ENCODE measurements around the gene ZG16B.

ZG16B gene, protein sequence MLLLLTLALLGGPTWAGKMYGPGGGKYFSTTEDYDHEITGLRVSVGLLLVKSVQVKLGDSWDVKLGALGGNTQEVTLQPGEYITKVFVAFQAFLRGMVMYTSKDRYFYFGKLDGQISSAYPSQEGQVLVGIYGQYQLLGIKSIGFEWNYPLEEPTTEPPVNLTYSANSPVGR

GRCh38 chr16:2829501-2830354, at the start of gene ZG16B:
Gene ZG16B (plus strand): TSS chr16:2830303. CDS start chr16:2830442, 139 bp downstream.
- no peak for DNase-seq (ENCODE audit: low spot score)

DNA sequence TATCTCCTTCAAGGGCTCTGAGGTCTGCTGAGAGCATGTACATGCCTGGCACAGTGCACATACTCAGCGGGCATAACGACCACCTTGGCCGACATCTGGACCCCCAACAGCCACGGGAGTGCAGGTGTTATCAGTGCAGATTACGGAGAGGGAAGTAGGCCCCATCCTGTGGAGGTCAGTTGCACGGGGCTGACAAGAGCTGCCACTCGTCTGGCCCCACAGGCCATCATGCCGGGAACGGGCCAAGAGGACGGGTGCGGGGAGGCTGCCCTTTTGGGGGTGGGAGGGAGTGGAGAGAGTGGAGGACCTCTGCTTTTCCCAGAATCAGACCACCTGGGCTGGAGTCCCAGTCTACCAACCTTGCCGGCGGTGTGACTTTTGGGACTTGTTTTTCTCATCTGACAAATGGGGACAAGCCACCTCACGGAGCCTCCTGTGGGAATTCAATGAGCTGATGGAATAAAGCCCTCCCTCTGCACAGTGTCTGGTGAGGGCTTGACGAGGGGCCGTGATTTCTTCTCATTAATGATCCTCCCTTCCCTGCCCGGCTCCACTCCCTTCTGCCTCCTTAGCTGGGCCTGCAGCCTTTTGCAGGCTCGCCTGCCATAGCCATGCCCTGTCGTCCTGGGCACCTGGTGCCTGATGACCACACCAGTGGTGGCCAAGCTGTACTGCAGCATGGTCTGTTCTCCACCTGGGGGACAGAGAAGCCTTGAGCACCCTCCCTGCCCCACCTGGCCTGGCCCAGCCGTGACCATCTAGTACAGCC, 47.3 kb upstream of the ZG16B start:
- DNase-seq (ENCODE audit: low spot score) = no peak

DNA sequence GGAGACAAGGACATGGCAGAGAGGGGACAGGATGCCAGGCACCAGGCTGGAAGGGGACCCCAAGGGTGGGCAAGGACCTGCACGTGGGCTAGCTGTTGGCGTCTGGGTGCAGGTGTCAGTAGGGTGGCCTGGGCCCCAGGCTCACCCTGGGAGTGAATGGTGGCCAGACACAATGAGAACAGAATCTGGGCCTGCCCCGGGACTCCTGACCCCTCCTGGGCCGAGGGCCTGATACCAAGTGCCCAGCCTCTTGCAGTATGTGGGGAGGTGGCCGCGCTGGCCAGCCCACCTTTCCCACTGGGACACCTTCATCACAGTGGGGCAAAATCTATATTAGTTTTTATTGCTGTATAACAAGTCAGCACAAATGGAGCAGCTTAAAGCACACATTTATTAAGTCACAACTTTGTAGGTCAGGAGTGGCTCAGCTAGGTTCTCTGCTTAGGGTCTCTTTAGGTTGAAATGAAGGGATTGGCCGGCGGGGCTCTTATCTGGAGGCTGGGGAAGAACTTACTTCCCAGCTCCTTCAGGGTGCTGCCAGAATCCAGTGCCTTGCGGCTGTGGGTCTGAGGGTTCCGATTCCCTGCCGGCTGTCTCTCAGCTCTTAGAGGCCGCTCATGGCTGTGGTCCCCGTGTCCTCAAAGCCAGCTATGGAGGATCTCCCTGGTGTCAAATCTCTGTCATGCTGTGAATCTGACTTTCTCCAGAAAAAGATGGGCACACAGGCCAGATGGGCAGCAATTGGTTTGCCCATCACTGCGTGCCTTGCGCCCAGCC, 46.3 kb upstream of the ZG16B start:
- no peak for DNase-seq (ENCODE audit: low spot score)

DNA sequence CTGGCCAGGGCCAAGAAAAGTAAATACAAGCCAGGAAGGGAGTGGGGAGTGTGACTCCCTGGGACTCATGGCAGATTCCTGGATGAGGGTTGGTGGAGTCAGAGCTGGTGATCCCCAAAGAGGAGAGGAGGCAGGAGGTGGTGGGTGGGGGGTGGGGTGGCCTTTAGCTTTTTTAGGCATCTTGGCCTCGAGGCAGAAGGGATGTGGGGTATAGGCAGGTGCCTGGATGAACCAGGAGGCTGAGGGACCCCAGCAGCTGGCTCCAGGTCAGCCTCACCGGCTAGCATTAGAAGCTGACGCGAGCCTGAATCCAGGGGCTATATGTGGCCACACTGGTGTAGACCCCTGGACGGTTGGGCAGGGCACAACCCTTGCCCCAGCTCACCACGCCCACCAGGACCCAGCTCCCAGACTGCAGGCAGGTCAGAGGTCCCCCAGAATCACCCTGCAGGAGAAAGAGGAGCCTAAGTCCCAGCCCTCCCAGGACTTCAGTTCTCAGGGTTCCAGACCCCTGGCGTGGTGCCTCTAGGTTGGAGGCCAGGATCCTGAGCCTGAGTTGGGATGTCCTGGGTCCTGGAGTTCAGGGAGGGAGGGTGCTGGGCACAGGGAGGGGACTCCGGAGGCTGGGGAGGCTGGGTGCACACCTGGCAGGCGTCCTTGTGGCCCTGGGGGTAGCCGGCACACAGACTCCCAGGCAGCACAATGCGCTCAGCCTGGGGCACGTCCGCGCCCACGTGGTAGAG, 45.6 kb upstream of the ZG16B start:
- DNase-seq (ENCODE audit: low spot score) = no peak

DNA sequence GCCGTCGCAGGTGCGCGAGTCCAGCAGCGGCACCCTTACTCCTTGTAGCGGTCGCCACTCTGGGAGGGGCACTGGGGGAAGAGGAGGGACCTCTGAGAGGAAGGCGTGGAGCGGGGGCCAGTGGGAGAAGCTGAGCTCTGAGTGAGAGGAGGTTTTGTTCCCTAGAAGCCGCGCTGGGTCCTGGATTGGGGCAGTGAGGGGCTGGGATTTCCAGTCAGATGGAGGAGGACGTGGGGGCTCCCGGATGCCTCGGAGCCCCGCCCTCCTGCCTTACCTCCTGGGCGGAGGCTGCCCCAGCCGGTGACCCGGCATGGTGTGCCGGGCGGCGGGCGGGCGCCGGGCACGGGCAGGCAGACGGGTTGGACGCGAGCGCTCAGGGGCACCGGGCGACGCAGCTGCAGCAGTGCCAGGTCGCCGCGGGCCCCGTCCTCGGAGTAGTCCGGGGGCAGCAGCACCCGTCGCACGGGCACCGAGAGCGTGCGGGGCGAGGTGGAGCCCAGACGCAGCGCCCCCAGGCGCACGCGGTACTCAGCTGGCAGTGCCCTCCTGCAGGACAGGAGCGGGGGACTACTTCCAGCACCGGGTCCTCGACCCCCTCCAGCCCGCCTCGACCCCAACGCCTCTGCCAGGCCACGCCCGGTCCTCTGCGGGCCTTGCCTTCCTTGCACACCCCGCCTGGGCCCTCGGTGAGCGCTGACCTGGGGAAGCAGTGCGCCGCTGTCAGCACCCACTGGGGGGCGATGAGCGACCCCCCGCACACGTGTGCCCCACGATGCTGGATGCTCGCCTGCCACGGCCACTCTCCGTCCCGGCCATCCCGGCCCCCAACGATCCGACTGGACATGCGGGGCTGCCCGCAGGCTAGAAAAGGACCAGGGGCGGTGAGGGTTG, 44.8 kb upstream of the ZG16B start:
- DNase-seq (ENCODE audit: low spot score) = peak; percentile 53

DNA sequence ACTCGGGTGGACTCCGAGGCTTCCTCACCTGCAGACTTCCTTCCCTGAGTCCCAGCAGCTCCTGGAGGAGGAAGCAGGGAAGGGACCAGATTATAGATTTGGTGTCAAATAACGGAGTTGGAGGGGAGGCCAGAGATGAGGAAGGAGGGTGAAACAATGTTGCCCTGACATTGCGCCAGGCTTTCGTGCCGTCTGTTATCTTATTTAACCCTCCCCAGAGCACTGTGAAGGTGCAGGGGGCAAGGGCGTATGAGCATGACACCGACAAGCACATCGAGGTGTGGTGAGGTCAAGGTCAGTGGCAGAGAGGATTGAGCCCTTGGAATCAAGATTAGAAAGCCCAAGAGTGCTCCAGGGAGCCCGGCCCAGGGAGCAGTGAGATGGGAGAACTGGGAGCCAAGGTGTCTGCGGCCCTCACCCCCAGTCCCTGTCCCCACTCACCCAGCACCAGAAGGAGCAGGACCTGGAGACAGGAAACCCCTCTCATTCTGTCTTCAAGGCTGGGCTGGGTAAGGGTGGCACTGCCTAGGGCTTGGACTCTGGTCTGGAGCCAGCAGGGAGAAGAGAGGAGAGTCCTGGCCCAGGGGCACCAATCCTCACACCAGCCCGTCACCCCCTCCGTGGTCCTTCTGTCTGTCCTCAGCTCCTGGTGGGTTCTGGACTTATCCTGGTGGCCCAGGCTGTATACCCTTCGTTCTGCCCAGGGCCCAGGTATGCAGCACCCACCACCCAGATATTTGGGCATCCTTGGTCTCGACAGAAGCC, 43.9 kb upstream of the ZG16B start:
- no peak for DNase-seq (ENCODE audit: low spot score)

DNA sequence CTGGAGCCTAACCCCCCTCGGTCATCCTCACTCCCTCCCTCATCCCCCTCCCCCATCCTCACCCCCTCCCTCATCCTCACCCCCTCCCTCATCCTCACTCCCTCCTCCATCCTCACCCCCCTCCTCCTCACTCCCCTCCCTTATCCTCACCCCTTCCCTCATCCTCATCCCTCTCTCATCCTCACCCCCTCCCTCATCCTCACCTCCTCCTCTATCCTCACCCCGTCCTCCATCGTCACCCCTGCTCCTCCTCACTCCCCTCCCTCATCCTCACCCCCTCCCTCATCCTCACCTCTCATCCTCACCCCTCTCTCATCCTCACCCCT, 43.3 kb upstream of the ZG16B start:
- no peak for DNase-seq (ENCODE audit: low spot score)

DNA sequence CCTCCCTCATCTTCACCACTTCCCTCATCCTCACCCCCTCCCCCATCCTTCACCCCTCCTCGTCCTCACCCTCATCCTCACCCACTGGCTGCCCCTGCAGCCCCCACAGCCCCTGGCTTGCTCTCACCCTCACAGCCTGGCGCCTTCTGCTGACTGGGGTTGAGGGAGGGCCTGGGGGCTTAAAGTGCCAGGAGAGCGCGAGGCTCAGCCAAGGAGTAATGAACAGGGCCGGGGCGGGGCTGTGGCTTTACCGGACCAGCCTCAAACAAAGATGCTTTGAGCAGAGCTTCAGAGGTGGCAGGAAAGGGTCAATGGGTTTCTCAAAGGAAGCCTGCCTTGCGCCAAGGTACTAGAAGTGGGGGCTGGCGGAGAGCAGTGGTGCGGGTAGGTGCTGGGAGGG, 42.7 kb upstream of the ZG16B start, which contains the start of gene PRSS33:
Gene PRSS33, minus strand, starts transcription at position 155 of the 400 bp plus-strand sequence. CDS start 1,013 bp downstream, outside the sequence.
- no peak for DNase-seq (ENCODE audit: low spot score)

GRCh38 chr16:2787961-2788360, 42.1 kb upstream of the ZG16B start:
- DNase-seq (ENCODE audit: low spot score) = no peak

- no peak for DNase-seq (ENCODE audit: low spot score)
These were observed 39.5 kb upstream of the ZG16B start for GRCh38 chr16:2790631-2791030.

- DNase-seq (ENCODE audit: low spot score) = no peak
These were observed 38.9 kb upstream of the ZG16B start for GRCh38 chr16:2791174-2791573.

DNA sequence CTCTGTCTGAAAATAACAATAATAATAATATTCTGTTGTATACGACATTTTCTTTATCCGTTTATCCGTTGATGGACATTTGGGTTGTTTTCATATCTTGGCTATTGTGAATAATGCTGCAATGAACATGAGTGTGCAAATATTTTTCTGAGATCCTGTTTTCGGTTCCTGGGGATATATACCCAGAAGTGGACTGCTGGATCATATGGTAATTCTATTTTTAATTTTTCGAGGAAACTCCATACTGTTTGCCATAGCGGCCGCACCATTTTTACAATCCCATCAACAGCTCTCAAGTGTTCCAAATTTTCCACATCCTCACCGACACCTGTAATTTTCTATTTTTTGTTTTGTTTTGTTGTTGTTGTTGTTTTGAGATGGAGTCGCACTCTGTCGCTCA, 37.2 kb upstream of the ZG16B start:
- no peak for DNase-seq (ENCODE audit: low spot score)

GRCh38 chr16:2795395-2796143, 34.5 kb upstream of the ZG16B start:
- peak; percentile 67 for DNase-seq (ENCODE audit: low spot score)

GRCh38 chr16:2798723-2799204, 31.3 kb upstream of the ZG16B start:
- DNase-seq (ENCODE audit: low spot score) = no peak

- no peak for DNase-seq (ENCODE audit: low spot score)
These were observed 30.8 kb upstream of the ZG16B start for GRCh38 chr16:2799205-2799858.

DNA sequence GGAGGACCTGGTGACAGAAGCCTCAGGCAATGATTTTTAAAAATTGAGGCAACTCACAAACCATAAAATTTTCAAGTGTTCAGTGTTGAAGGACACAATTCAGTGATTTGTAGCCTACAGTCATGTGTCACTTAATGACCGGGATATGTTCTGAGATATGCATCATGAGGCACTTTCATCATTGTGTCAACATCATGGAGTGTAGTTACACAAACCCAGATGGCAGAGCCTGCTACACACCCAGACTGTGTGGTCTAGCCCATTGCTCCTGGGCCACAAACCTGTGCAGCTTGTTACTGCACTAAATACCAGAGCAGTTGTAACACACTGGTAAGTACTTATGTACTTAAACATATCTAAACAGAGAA, 30.3 kb upstream of the ZG16B start:
- DNase-seq (ENCODE audit: low spot score) = no peak

DNA sequence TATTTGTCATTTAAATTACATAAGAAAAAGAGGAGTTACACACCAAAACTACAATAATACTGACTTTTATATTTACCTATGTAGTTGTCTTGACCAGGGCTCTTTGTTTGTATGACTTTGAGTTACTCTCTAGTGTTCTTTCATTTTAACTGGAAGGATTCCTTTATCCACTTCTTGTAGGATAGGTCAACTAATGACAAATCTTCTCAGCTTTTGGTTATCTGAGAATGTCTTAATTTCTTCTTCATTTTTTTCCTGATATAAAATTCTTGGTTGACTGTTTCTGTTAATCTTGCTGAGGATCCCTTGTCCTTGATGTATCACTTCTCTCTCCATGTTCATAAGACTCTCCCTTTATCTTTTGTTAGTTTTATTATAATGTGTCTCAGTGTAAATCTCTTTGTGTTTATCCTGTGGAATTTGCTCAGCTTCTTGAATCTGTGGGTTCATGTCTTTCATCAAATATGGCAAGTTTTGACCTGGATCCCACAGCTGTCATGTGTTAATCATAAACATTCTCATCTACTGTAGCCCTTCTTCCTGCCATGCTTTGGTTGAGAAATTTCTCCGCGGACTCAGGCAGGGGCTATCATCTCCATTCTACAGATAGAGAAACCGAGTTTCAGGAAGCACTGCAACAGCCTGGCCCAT, 26.4 kb upstream of the ZG16B start:
- no peak for DNase-seq (ENCODE audit: low spot score)

- DNase-seq (ENCODE audit: low spot score) = no peak
These were observed 25.4 kb upstream of the ZG16B start for GRCh38 chr16:2804728-2805127.
